Activated CD4-positive, alpha-beta T cell treated with anti-CD3 and anti-CD28 coated beads, Interleukin-2, amount 50 U/mL, for 24 hours (primary cell): Measurements from ENCODE around the gene BCKDHB.

ENCODE experiments used
- DNase-seq, 2 donors: peaks; one replicate each; pipeline ENCODE4 v3.0.0-alpha.2; 2020; ENCODE audit warnings: low read depth in 1 of 2, low spot score in 1 of 2

The BCKDHB gene

DNA sequence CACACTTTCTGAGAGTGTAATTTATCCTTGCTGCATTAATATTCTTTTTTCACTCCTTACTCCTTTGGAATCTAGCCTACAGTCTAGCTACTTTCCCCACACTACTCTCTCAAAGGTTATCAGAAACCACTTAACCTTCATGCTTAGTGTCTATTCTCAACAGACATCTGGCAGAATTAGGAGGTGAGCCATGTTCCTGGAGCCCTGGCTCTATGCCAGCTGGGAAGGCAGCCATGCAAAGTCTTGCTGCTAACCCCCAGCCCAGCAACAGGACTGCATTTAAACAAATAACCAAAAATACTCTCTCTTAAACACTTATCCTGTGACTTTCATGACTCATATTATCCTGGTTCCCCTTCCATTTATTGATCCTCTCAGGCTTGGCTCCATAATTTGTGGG lies 260.2 kb downstream of the BCKDHB start:
- DNase-seq = no peak

DNA sequence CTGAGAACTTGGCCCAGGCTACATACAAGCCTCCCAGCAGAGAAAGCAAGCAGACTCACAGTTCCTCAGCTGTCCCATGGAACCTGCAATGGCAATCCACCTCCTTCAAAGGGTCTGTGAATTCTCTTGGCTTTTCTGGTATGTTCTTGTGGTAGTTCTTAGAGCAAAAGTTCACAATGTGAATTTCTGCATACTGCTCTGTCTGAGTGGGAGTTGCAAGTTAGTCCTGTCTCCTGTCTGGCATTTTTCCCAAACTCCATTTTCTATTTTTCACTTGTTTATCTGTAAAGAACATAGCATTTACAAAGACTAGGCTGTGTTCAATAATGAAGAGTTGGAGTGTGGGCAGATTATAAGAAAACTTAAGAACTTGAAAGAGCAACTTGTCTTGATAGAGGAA lies 269.9 kb downstream of the BCKDHB start:
- DNase-seq = no peak

GRCh38 chr6:80380566-80380965 lies 274.1 kb downstream of the BCKDHB start:
- no peak for DNase-seq

DNA sequence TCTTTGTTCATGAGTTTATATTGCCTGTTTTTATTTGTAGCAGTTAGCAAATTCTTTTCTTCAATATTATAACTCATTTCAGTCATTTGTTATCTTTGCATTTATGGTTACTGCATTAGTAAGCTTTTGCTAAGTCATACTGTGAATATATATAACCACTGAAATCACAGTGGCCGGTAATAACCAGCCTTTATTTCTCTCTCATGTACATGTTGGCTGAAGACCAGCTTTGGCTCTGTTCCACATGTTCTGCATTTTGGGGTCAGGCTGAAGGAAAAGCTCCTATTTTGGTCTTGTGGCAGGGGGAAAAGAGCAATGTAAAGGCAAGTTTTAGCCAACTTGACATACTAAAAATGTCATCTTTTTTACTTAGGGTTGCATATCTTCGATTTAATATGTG lies 276.3 kb downstream of the BCKDHB start:
- DNase-seq = no peak

GRCh38 chr6:80388507-80388906 lies 282.0 kb downstream of the BCKDHB start:
- no peak for DNase-seq
